Neuron (in vitro differentiated cells): ENCODE measurements around the gene MRPL10.
"Not testable (repeated sequence)": the region's sequence is repeated elsewhere in the genome, so short reads cannot be mapped to it uniquely, and the experiment has no call there.

Experiments
- H2AFZ ChIP-seq: one replicate; pipeline ENCODE4 v1.6.1; 2013; ENCODE audit warnings: low read depth, mild to moderate bottlenecking, inconsistent platforms, low read length, moderate library complexity
- H3K27me3 ChIP-seq: one replicate; pipeline ENCODE4 v1.6.1; 2013; ENCODE audit warnings: low read length; ENCODE audit not compliant: insufficient read depth
- H3K36me3 ChIP-seq: one replicate; pipeline ENCODE4 v1.6.1; 2013; ENCODE audit warnings: low read length; ENCODE audit not compliant: insufficient read depth
- H3K4me1 ChIP-seq: one replicate; pipeline ENCODE4 v1.6.1; 2013; ENCODE audit warnings: low read length; ENCODE audit not compliant: insufficient read depth
- H3K4me3 ChIP-seq: 2 replicates; pipeline ENCODE4 v1.5.1; 2013; ENCODE audit warnings: mild to moderate bottlenecking, low read length, moderate library complexity
- H3K9me3 ChIP-seq: one replicate; pipeline ENCODE4 v1.6.1; 2013; ENCODE audit warnings: low read length

Gene MRPL10

DNA sequence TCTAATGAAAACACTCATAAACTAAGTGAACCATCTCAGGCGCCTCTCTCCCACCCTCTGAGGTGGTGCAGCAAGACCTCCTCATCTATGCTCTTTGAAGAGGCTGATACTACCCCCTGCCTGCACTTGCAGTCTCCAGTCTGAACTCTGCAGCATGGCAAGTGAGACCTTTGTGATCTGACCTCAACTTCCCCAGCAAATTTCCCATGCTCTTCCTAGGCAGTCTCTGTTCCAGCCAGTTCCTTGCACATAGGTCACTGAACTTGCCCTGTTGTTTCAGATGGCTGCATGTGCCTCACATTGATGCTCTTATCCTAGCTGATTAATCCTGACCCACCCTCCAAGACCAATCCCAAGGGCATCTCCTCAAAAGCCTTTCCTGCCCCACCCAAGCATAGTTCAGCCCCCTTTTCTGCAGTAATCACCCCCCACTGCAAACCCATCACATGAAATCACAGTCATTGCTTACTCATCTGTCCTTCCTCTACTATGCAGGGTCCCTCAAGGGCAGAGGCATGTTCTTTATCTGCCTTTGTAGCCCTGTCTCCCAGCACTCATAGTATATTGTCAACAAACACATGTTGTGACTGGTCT, 56.3 kb downstream of the MRPL10 start:
- Histone ChIP-seq H3K9me3 (no peaks in the 10 kb centered on the region), H3K27me3 (peaks cover 3% of the 10 kb centered on the region), H3K4me3 (no peak overlapping the region), H3K4me1 (no peaks in the 10 kb centered on the region), H2AFZ (no peak overlapping the region), H3K36me3 (no peaks in the 10 kb centered on the region)

DNA sequence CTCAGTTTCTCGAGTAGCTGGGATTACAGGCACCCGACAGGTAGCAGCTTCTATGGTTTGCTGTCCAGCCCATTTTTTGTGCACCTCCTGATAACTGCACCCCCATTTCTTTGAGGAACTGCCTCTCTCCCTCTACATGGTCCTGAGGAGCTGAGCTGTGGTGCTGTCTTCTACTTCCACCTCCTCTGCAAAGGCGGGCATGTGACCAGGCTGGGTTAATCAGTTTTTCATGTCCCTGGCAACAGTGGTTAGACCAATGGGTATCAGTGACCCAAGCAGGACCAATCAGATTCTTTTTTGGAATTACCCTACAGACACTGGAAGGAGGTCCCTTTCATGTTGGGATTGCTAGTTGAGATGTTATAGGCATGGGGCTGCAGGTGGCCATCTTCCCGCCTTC, 57.0 kb downstream of the MRPL10 start:
- Histone ChIP-seq H3K9me3 (no peaks in the 10 kb centered on the region), H3K27me3 (peaks cover 3% of the 10 kb centered on the region), H3K36me3 (no peaks in the 10 kb centered on the region), H3K4me3 (no peak overlapping the region), H2AFZ (no peak overlapping the region), H3K4me1 (no peaks in the 10 kb centered on the region)

DNA sequence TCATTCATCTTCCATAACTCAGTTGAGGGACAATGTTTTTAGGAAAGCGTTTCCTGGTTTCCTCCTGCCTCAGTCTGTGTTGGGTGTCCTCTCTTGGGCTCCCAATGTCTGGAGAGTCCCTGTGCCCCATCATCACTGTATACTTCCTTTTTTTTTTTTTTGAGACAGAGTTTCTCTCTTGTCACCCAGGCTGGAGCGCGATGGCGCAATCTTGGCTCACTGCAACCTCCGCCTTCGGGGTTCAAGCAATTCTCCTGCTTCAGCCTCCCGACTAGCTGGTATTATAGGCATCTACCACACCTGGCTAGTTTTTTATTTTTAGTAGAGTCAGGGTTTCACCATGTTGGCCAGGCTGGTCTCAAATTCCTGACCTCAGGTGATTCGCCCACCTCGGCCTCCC, 57.7 kb downstream of the MRPL10 start:
- not testable (repeated sequence) for H3K36me3 ChIP-seq, H3K9me3 ChIP-seq, H2AFZ ChIP-seq, H3K27me3 ChIP-seq, H3K4me3 ChIP-seq, H3K4me1 ChIP-seq
